Fibroblast of lung (primary cell): Measurements from ENCODE around the gene GMCL2. TPM values are rescaled to one million over a fixed set of nuclear protein-coding genes. Genes with fewer than 3 reads are reported as not detected.

Experiments
- DNase-seq, 2 donors: peaks; one replicate each; pipeline versions ENCODE4 v3.0.0 to v3.0.0-alpha.2; 2010; ENCODE audit warnings: low read depth in 2 of 2
- H2AFZ ChIP-seq: 2 replicates; pipeline ENCODE4 v1.5.1; 2012; ENCODE audit warnings: low read length, control low read depth, inconsistent platforms
- H3K27ac ChIP-seq: 2 replicates; pipeline ENCODE4 v1.5.1; 2011; ENCODE audit warnings: low read length, control low read depth; ENCODE audit not compliant: insufficient read depth
- H3K27me3 ChIP-seq: 2 replicates; pipeline ENCODE4 v1.5.1; 2011; ENCODE audit warnings: mild to moderate bottlenecking, low read length; ENCODE audit not compliant: control insufficient read depth, insufficient read depth
- H3K36me3 ChIP-seq: 2 replicates; pipeline ENCODE4 v1.5.1; 2011; ENCODE audit warnings: low read length; ENCODE audit not compliant: control insufficient read depth, insufficient read depth
- H3K4me1 ChIP-seq: 2 replicates; pipeline ENCODE4 v1.5.1; 2011; ENCODE audit warnings: low read length; ENCODE audit not compliant: control insufficient read depth, insufficient read depth; ENCODE audit errors: extremely low read depth
- H3K4me2 ChIP-seq: 2 replicates; pipeline ENCODE4 v1.5.1; 2011; ENCODE audit warnings: low read length, control low read depth; ENCODE audit not compliant: insufficient read depth; ENCODE audit errors: extremely low read depth
- H3K4me3 ChIP-seq, 4 experiments: fragments of 200-600 bp in 1 of 4; sonication (generic) in 1 of 4; replicated peaks in 1 of 4; 2 replicates each; pipeline ENCODE4 v1.5.1; 2011 to 2016; ENCODE audit warnings: low read length in 4 of 4, low read depth in 3 of 4, mild to moderate bottlenecking in 3 of 4, control low read depth in 2 of 4, inconsistent platforms in 1 of 4, mixed read lengths in 1 of 4; ENCODE audit not compliant: insufficient read depth in 1 of 4; ENCODE audit errors: control extremely low read depth in 1 of 4
- H3K79me2 ChIP-seq: 2 replicates; pipeline ENCODE4 v1.5.1; 2012; ENCODE audit warnings: mild to moderate bottlenecking, low read length, inconsistent platforms; ENCODE audit not compliant: control insufficient read depth, insufficient read depth
- H3K9ac ChIP-seq: 2 replicates; pipeline ENCODE4 v1.5.1; 2011; ENCODE audit warnings: mild to moderate bottlenecking, low read length, control low read depth; ENCODE audit not compliant: insufficient read depth
- H3K9me3 ChIP-seq: 2 replicates; pipeline ENCODE4 v1.5.1; 2012; ENCODE audit warnings: low read depth, low read length; ENCODE audit not compliant: control insufficient read depth, insufficient read depth
- H4K20me1 ChIP-seq: 2 replicates; pipeline ENCODE4 v1.5.1; 2011; ENCODE audit warnings: low read length; ENCODE audit not compliant: control insufficient read depth, insufficient read depth; ENCODE audit errors: extremely low read depth
- CTCF ChIP-seq, 2 donors: IDR thresholded peaks in 1 of 2; conservative IDR thresholded peaks in 1 of 2; 1 replicate in 1 of 2; 2 replicates in 1 of 2; pipeline ENCODE4 v1.5.1; 2011 to 2012; ENCODE audit warnings: low read length in 2 of 2, control low read depth in 1 of 2, inconsistent platforms in 1 of 2, low read depth in 1 of 2, mild to moderate bottlenecking in 1 of 2
- EZH2 ChIP-seq: IDR thresholded peaks from 2 replicates; pipeline ENCODE4 v1.5.1; 2012; ENCODE audit warnings: low read length, control low read depth, mild to moderate bottlenecking; ENCODE audit errors: missing control alignments
- polyA minus RNA-seq: library from RNA; depleted of rRNA, polyadenylated mRNA; stranded (reverse); fragments of >200 nt; gene quantifications from 2 replicates; pipeline ENCODE4 v1.2.3, GENCODE V29; 2011; ENCODE audit warnings: low replicate concordance
- polyA plus RNA-seq, 2 donors: library from polyadenylated mRNA; depleted of rRNA in 1 of 2; stranded (reverse) in 1 of 2; unstranded in 1 of 2; fragments of >200 nt; gene quantifications; 2 replicates each; pipeline ENCODE4 v1.2.1, GENCODE V29; 2011 to 2012; ENCODE audit warnings: missing spikeins in 1 of 2
- total RNA-seq: library from RNA; depleted of rRNA; stranded (reverse); fragments of >200 nt; gene quantifications from 2 replicates; pipeline ENCODE4 v1.2.1, GENCODE V29; 2014

Gene GMCL2
- total RNA-seq (under 0.01 TPM in 2 replicates), polyA plus RNA-seq (not detected in 2 replicates), polyA minus RNA-seq (not detected in 2 replicates)
- polyA plus RNA-seq (2012), result not detected in 2 replicates

- no peaks in the 10 kb centered on the region for H3K4me1 ChIP-seq
- no peak for TF ChIP-seq EZH2
- TF ChIP-seq CTCF (conservative IDR thresholded peaks at IDR 0.05 in 1 of 2, IDR thresholded peaks at IDR 0.05 in 1 of 2; ENCODE audit: low read depth in 1 of 2, low read length in 2 of 2), result no peak
- no peak within 1 kb of the TSS for H3K27ac ChIP-seq
- no peaks in the 10 kb centered on the region for H3K36me3 ChIP-seq
- H2AFZ ChIP-seq, result no peak within 1 kb of the TSS
- H4K20me1 ChIP-seq, result no peaks in the 10 kb centered on the region
- H3K79me2 ChIP-seq, result no peaks in the 10 kb centered on the region
- no peaks in the 10 kb centered on the region for H3K27me3 ChIP-seq
- no peak within 1 kb of the TSS for H3K4me2 ChIP-seq
- peak within 1 kb of the TSS in 1 of 4 experiments; percentile 12 for H3K4me3 ChIP-seq
- H3K9me3 ChIP-seq, result no peaks in the 10 kb centered on the region
- no peak for DNase-seq
- H3K9ac ChIP-seq, result no peak within 1 kb of the TSS
Observed at GRCh38 chr5:178187014-178187413, at the start of gene GMCL2. Gene GMCL2 (minus strand): TSS chr5:178187371. CDS start chr5:178187299, 72 bp downstream.

- H3K4me3 ChIP-seq, result no peak overlapping the region
- no peaks in the 10 kb centered on the region for H3K36me3 ChIP-seq
- DNase-seq, result no peak
- no peak overlapping the region for H3K4me2 ChIP-seq
- peaks cover 4% of the 10 kb centered on the region for H3K79me2 ChIP-seq
- no peaks in the 10 kb centered on the region for H4K20me1 ChIP-seq
- no peaks in the 10 kb centered on the region for H3K27me3 ChIP-seq
- H2AFZ ChIP-seq, result no peak overlapping the region
- H3K9me3 ChIP-seq, result no peaks in the 10 kb centered on the region
- H3K9ac ChIP-seq, result no peak overlapping the region
- H3K27ac ChIP-seq, result no peak overlapping the region
- no peaks in the 10 kb centered on the region for H3K4me1 ChIP-seq
- TF ChIP-seq EZH2 (no peak), CTCF (conservative IDR thresholded peaks at IDR 0.05 in 1 of 2, IDR thresholded peaks at IDR 0.05 in 1 of 2; ENCODE audit: low read depth in 1 of 2, low read length in 2 of 2) (no peak)
Observed at GRCh38 chr5:178236679-178237078, 49.5 kb upstream of the GMCL2 start.

DNA sequence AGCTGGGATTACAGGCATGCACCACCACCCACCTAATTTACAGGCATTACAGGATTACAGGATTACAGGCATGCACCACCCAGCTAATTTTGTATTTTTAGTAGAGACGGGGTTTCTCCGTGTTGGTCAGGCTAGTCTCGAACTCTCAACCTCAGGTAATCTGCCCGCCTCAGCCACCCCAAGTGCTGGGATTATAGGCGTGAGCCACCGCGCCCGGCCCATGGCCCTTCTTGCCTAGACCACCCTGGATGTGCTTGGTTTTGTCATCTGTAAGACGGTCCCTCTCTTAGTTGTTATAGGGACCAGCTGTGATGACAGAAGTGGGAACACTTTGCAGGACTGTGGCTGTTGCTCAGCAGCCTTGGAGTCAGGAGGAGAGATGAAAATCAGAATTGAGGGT, 49.0 kb upstream of the GMCL2 start:
- Histone ChIP-seq H3K79me2 (peaks cover 9% of the 10 kb centered on the region), H3K9me3 (no peaks in the 10 kb centered on the region), H3K9ac (no peak overlapping the region), H3K27ac (no peak overlapping the region), H3K27me3 (no peaks in the 10 kb centered on the region), H4K20me1 (no peaks in the 10 kb centered on the region), H3K4me1 (peaks cover 1% of the 10 kb centered on the region), H3K4me3 (no peak overlapping the region), H2AFZ (no peak overlapping the region), H3K36me3 (peaks cover 1% of the 10 kb centered on the region), H3K4me2 (no peak overlapping the region)
- DNase-seq, result no peak
- TF ChIP-seq CTCF (conservative IDR thresholded peaks at IDR 0.05 in 1 of 2, IDR thresholded peaks at IDR 0.05 in 1 of 2; ENCODE audit: low read depth in 1 of 2, low read length in 2 of 2) (no peak), EZH2 (no peak)
